Stimulated activated CD4-positive, alpha-beta T cell treated with anti-CD3 and anti-CD28 coated beads, Interleukin-2, amount 100 ng/mL, for 24 hours (primary cell): ENCODE results near the gene UQCRHL.
"Not testable (repeated sequence)": the region's sequence is repeated elsewhere in the genome, so short reads cannot be mapped to it uniquely, and the experiment has no call there.

Experiments
- DNase-seq, 2 donors: peaks; one replicate each; pipeline ENCODE4 v3.0.0-alpha.2; 2020

Gene UQCRHL

DNA sequence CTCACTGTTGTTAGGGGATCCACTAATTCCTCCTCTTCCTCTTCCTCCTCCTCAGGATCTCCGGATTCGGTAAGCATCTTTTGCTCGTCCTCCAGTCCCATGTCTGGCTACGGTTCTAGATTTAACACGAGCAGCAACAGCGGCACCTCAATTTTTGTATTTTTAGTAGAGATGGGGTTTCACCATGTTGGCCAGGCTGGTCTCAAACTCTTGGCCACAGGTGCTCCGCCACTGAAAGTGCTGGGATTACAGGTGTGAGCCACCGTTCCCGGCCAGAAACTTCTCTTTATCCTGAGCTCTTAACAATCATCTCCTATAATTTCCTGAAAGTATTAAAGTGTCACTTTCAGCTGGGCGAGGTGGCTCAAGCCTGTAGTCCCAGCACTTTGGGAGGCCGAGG, at the start of gene UQCRHL:
Gene UQCRHL, minus strand, starts transcription at position 101 of the 400 bp plus-strand sequence. Its CDS starts 0 bp downstream, at position 101.
- not testable (repeated sequence) for DNase-seq

DNA sequence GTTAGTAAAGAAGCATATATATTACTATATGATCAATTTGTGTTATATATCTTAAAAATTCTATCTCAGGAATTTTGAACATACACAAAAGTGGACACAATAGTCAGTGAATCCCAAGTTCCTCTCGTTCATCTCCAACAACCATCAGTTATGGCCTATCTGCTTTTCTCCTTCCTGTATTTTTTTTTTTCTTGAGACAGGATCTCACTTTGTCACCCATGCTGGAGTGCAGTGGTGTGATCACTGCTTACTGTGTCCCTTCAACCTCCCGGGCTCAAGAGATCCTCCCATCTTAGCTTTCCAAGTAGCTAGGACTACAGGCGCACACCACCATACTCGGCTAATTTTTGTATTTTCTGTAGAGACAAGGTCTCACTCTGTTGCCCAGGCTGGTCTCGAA, 49.4 kb upstream of the UQCRHL start:
- no peak for DNase-seq

DNA sequence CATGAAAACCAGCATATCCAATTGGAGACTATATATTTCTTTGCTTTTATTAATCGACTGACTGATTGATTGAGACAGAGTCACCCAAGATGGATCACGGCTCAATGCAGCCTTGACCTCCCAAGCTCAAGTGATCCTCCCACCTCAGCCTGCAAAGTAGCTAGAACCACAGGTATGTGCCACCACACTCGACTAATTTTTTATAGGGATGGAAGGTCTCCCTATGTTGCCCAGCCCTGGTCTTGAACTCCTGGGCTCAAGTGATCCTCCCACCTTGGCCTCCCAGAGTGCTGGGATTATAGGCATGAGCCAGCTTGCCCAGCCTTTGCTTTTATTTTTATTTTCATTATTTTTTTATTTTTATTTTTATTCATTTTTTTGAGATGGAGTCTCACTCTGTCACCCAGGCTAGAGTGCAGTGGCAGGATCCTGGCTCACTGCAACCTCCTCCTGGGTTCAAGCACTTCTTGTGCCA, 45.4 kb upstream of the UQCRHL start:
- DNase-seq: no peak

DNA sequence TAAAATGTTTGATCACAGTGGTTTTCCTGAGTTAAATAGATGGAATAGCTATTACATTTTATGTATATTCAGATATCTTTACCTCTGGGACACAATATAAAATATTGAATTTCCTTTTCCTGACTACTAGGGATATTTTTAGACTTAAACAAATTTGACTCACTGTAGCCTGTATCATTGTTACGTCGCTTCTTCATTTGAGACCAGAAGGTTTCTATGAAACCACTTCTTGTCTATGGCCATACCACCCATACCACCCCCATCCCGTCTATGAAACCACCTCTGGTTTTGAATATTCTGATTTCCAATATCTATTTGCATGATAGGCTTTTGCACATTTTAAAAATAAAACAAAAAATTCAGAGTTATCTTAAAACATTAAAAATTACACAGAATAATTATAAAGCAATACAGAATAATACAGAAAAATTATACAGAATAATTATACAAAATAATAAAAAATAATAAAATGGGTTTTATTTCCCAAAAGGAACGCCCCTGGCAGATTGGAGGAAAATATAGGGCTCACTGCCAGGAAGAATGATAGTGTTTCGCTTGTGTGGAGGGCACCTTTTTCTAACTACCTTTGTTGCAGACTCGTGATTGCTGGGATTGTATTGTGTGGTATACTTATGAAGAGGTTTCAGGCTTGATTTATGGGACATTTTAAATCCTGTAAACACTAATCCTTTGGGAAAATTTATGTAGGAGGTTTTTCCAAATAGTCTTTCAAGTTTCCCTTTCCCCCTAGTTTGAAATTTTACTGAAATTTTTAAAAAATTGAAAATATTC, 44.8 kb upstream of the UQCRHL start:
- DNase-seq: no peak

DNA sequence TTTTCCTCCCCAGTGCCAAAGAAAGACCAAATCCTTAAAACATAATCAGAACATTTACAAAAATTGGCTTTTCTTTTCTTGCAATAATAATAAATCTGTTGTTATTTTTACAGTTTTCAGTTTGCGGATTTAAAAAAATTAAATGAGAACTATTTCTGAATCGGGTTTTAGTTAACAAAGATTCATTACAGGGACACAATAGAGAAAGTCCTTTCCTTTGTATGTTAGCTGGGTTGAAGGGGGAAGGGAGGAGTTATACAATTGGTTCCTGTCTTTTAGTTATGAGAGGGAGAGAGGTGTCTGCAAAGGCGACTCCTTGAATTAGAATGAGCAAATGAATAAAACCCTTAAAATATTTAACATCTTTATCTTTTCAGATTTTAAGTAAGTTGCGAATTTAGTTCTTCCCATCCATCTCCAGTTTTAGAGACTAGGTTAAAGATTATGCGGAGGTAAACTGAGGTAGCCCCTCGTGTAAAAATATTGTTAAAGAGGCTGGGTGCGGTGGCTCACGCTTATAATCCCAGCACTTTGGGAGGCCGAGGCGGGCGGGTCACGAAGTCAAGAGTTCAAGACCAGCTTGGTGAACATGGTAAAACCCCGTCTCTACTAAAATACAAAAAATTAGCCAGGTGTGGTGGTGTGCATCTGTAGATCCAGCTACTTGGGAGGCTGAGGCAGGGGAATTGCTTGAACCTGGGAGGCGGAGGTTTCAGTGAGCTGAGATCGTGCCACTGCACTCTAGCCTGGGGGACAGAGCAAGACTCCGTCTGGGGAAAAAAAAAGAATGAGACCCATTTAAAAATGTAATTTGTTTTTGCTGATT, 44.0 kb upstream of the UQCRHL start:
- DNase-seq: no peak

DNA sequence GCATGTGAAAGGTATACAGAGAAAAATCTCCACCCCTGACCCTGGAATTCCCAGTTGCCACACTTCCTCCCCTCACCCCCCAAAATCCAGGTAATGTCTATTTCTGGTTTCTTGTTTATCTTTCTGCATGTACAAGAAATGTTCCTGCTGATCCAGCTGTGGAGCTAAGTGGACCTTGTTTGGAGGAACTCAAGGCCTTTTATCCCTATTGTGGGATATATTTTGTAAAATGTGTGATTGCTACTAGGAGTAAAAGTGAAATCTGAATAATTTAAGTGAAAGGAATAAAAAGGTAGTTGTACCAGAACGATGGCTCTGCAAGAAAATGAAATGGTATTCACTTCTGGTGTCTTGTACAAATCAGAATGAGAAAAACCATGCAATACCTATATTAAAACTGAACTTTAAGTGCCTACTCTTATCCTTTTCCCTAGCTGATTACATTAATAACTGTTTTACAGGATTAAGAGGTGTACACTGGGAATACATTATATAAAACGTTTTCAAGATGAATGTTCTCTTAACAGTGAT, 43.1 kb upstream of the UQCRHL start:
- DNase-seq: no peak

DNA sequence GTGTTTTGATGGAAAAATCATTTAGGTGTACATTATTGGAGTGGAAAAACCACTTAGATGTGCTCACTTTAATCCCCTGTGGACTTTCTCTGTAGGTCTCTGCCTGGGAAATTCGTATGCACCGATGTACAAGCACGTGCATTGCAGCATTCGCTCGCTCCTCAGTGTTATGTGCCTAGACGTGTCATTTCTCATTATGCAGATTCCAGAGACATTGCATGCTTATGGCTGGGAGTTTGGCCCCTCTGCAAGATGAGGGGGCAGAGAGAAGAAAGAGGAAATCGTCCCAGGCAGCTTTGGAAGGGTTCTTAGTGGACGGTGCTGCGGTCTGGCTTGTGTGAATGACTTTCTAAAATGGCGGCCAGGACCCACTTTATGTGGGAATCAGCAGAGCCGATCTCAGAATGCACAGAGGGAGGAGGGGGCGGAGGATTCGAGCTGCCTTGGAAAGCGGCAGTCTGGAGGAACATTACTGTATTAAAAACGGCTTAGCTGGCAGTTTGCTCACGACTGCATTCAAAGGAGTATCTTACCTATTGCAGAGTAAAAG, 42.4 kb upstream of the UQCRHL start:
- DNase-seq: peak; percentile 46 to 53

DNA sequence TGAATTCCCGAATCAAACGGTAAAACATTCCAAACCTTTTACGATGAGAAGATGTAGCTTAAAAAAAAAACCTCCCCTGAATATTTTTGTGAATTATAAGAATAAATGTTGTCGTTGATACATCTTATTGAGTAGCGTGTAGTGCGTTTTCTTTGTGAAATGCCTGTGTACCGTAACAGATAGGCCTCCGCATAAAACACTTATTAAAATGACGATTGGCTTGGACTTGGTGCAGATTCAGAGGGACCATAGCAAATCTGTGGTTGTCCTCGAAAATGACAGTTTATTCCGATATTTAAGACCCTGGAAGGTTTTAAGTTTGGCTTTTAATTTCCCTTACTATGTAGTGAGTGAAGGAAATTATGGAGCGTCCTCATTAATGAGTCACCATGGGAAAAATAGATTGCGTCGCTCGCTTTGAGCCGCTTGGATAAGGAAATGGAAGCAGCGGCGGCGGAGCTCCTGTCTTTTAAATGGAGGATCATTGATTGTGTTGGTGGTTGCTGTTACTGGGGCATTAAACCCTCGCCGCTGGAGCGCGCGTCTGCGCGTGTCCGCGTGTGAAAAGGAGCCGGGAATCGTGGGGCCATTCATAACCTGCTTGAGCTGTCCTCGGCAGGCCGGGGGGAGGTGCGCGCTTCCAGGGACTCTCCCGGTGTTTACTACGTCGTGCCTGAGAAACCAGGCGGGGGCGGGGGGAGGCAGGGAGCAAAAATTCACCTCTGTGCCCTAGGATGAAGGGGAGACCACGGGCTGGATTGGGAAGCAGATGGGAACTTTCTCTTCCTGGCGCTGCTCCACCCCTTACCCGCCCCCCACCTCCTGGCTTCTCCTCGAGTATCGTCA, 41.7 kb upstream of the UQCRHL start:
- peak; percentile 72 to 78 for DNase-seq

DNA sequence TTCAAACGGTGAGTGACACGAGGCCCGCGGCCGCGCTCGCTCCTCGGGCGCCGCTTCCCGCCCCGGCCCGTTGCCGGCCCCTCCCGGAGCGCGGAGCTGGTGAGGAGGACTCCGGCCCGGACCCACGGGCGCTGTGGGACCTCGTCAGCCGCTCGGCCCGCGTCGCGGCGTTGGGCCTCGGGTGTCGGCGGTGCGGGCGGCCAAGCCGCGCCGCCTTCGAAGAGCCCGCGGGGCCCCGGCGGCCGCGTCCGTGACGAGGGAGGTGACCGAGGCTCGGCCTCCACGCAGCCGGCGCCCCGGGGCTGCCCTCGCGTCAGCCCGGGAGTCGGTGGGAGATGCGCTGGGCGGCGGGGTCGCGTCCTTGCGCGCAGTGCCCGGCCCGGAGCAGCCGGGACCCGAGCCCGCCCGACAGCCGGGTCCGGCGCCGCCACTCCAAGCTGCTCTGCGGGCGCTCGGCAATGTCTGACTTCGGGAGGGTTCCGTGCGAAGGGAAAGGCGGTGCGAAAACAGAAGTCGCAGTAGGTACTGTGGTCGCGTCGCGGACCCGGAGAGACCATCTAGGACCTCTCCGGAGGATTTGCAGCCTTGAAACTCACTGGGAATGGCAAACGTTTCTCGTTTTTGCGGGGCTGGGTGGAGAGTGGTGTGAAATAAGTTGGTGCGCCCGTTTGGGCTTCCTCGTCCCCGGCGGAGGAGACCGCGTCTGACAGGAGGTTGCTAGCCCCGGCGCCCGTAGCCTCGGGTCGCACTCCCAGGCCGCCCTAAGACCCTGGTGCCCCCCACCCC, 40.9 kb upstream of the UQCRHL start:
- peak; percentile 50 to 52 for DNase-seq

DNA sequence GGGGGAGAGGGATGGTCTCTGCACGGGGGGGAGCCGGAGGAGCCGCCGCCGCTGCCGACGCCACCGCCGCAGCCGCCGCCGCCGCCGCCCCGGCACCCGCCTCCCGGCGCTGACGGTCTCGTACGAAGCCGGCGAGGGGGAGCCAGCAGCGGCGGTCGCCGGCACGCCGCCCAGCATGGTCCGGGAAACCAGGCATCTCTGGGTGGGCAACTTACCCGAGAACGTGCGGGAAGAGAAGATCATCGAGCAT, 40.4 kb upstream of the UQCRHL start:
- peak in 1 of 2 donors; percentile 36 for DNase-seq

DNA sequence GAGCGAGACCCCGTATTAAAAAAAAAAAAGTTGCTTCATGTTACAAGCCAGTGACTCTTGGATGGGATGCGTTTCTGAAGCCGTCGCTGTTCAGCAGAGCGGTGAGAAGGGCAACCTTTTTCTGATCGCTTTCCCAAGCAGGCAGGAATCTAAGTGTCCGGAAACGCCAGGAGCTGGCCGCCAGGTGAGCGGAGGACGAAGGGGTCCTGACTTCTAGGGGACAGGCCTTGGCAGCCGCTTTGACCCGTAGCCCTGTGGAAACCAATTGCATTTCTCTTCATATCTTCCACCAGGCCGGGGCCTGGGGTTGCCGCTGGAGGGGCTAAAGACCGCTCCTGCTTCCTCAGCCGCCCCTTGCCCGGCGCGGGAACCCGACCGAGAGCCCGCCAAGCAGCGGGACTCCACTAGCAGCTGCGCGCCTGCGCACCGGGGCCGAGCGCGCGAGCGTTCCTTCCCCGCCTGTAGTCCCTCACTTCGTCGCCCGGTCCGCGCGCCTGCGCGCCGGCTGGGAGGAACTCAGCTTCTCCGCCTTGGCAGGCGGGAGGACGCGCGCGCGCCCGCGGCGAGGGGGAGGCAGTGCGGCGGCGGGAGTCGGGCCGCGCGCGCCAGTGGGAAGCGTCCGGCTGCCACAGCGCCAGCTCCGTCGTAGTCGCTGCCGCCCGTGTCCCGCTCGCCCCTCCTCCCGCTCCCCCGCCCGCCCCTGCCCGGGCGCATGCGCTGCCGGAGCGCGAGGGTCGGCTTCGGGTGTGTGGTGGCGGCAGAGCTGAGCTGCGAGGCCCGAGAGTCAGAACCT, 39.8 kb upstream of the UQCRHL start, which contains the start of gene SPEN:
Gene SPEN, plus strand, starts transcription at position 608 of the 793 bp plus-strand sequence. CDS start 361 bp downstream, outside the sequence.
- peak; percentile 98 for DNase-seq

DNA sequence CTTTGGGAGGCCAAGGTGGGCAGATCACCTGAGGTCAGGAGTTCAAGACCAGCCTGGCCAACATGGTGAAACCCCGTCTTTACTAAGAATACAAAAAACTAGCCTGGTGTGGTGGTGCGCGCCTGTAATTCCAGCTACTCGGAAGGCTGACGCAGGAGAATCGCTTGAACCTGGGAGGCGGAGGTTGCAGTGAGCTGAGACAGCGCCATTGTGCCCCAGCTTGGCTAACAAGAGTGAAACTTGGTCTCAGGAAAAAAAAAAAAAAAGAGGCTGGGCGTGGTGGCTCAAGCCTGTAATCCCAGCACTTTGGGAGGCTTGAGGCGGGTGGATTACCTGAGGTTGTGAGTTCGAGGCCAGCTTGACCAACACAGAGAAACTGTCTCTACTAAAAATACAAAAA, 38.6 kb upstream of the UQCRHL start:
- not testable (repeated sequence) for DNase-seq

DNA sequence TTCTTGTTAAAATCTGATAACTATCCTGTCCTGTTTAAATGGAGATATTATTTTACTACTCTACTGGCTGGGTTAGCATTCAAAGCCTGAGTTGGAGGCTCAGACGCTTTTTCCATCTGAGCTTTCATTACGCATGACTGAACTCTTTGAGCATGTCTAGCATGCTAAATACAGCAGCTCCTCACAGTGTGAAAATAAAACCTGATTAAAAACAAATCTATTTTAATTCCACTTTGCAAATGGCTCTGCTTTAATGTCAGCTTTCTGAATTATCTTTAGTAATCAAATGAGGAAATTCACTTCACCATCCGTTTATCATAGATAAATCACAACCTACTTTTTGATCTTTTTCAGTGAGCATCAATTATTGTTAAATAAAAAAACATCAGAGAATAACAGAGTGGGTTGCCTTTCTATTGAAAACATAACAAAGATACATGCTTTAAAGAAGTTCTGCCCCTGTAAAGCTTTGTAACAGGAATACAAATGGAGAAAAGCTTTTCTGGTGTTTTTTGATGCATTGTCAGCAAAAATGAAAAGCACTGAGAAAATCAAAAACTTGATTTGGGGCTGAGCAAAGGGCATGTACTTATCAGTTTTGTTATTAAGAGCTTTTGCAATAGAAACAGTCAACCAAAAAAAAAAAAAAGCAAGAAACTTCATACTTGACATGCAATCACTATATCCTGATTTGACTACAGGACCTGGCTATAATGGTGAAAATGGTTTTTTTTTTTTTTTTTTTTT, 36.5 kb upstream of the UQCRHL start:
- no peak for DNase-seq

DNA sequence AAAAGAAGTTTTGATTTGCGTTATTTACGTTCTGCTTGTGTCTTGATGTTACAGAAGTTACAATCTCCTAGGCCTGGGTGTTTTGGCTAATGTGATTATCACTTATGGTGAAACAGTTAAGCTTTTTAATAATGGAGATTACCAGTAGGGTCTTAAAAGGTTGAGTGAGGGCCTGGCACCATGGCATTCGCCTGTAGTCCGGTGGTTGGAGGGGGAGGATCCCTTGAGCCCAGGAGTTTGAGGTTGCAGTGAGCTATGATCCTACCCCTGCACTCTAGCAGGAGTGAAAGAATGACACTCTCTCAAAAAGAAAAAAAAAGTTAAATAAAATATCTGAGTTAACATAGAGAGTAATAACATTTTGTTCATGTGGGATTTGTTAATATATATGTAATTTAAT, 31.3 kb upstream of the UQCRHL start:
- DNase-seq: no peak

DNA sequence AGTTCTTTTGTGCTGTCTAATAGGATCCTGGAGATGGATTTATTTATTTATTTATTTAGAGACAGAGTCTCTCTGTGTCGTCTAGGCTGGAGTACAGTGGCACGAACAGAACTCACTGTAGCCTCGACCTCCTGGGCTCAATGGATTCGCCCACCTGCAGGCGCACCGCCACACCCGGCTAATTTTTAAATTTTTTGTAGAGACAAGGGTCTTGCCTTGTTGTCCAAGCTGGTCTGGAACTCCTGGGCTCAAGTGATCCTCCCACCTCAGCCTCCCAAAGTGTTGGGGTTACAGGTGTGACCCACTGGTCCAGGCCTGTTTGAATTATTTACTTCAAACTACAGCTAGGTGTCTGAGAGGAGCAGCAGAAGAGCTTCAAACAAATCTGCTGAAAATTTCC, 30.5 kb upstream of the UQCRHL start:
- DNase-seq: no peak

DNA sequence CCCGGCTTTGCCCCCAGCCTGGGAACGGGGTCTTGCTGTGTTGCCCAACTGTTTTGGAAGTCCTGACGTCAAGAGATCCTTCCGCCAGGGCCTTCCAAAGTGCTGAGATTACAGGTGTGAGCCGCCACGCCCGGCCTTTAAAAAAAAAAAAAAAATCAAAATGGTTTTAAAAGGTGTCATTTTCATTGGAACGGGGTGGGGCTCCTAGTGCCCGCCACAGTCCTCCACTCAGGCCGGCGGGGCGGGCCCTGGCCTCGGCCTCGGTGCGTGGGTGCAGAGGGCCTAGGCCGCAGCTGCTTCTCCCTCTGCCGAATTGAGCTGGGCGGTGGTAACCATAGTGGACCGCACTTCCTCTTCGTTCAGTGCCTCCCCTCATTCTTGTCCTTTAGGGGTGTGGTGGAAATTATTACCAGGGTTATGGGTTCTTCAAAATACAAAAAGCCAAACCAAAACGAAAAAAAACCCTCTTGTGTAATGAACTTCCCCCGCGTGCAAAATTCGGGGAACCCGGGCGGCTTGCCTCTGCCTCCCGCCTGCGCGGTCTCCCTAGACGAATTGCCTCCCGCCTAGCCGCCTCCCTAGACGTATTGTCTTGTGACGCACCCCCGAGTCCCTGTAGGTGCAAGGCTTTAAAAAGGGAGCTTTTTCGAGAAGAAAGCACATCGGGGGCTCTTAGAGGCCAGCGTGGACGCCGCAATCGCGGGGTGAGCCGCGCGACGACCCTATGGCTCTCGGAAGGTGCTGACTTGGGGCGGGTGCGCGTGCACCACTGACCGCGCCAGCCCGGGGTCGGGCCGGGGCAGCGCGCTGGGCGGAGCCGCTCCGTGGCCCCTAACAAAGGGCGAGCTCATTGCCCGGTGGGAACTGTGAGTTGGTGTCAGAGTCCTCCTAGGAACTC, 29.6 kb upstream of the UQCRHL start:
- DNase-seq: peak; percentile 54 to 60

DNA sequence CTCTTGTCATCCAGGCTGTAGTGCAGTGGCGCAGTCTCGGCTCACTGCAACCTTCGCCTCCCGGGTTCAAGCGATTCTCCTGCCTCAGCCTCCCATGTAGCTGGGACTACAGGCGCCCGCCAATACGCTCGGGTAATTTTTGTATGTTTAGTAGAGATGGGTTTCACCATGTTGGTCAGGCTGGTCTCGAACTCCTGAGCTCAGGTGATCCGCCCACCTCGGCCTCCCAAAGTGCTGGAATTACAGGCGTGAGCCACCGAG, 29.0 kb upstream of the UQCRHL start:
- DNase-seq: not testable (repeated sequence)

DNA sequence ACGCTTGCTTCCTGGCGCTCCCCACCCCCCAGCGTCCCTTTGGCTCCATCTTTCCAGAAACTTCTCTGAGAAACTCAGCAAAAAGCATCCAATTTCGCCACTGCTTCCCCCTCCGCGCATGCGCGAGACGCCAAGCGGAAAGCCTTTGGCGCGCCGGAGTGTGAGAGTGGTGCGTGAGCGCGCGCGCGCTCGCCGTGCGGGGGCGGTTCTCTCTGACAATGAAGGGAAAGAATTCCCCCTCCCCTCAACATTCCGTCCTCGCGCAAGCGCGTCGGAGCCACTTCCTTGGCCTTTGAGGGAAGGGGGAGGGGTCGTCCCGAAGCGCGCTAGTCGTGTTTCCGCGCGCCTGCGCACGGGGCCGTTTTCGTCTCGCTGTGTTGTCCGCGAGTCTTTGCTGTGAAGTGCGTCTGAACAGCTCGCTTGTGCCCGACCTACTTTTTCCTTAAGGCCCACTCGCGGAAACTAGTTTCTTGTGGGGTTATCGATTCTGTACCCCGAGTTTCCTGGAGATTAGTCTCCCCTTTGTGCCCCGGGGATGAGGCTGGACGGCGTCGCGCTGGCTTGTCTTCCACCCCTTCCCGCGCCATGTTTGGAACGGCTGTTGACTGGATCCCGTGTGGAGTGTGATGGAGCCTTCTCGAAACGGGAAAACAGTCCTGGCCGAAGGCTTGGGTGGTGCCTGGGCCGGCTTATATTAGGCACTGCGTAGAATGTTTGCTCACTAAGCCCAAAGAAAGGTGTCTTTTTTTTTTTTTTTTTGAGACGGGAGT, 28.5 kb upstream of the UQCRHL start:
- DNase-seq: peak; percentile 99 to 100
